ENCODE measurements around the gene ITIH1. TPM values are rescaled to one million over a fixed set of nuclear protein-coding genes. Genes with fewer than 3 reads are reported as not detected.
"Not testable (repeated sequence)": the region's sequence is repeated elsewhere in the genome, so short reads cannot be mapped to it uniquely, and the experiment has no call there.

The ITIH1 gene
- total RNA-seq (under 1 TPM; 0.11 to 0.34 TPM), polyA plus RNA-seq (under 1 TPM; 0.35 to 0.50 TPM)
- long read RNA-seq, donor 1: 0 reads
- long read RNA-seq, donor 2: 0 reads
- long read RNA-seq, donor 3: 0 reads
- long read RNA-seq, donor 4: 0 reads
- long read RNA-seq, donor 5: 0 reads

GRCh38 chr3:52777127-52777958 lies at the start of gene ITIH1:
TSS of gene ITIH1 (plus strand) at chr3:52777599. CDS start at chr3:52777616, 17 bp downstream.
- H3K9ac ChIP-seq (ENCODE audit: insufficient read depth in 1 of 2, low read length in 2 of 2): no peak within 1 kb of the TSS
- no peaks in the 10 kb centered on the region for H3K36me3 ChIP-seq (ENCODE audit: control insufficient read depth in 4 of 4, insufficient read depth in 4 of 4, low read length in 4 of 4)
- no peak for TF ChIP-seq CTCF (IDR thresholded peaks at IDR 0.05; ENCODE audit: control extremely low read depth, extremely low read depth)
- WGBS, 2 donors: 89 to 91% methylated on average over 12 of the region's 12 CpGs
- H3K27me3 ChIP-seq (ENCODE audit: control insufficient read depth in 3 of 3, insufficient read depth in 3 of 3, low read length in 2 of 3): peaks cover 0 to 3% (median 0%) of the 10 kb centered on the region in 3 donors
- no peak within 1 kb of the TSS for H3K27ac ChIP-seq (ENCODE audit: low read depth in 1 of 2, low read length in 1 of 2)
- no peak for ATAC-seq (ENCODE audit: insufficient read depth, low FRiP score)
- no peak within 1 kb of the TSS for H3K4me3 ChIP-seq
- DNase-seq: no peak
- no peaks in the 10 kb centered on the region for H3K4me1 ChIP-seq (ENCODE audit: control insufficient read depth in 5 of 5, insufficient read depth in 5 of 5, low read length in 5 of 5)
- peaks cover 0 to 2% (median 0%) of the 10 kb centered on the region in 4 donors for H3K9me3 ChIP-seq (ENCODE audit: control insufficient read depth in 4 of 4, insufficient read depth in 3 of 4, low read length in 3 of 4)

GRCh38 chr3:52728753-52729152 lies 48.6 kb upstream of the ITIH1 start:
- H3K36me3 ChIP-seq (ENCODE audit: control insufficient read depth in 4 of 4, insufficient read depth in 4 of 4, low read length in 4 of 4): peaks cover 16 to 27% (median 19%) of the 10 kb centered on the region in 4 donors
- H3K27me3 ChIP-seq (ENCODE audit: control insufficient read depth in 3 of 3, insufficient read depth in 3 of 3, low read length in 2 of 3); H3K4me1 ChIP-seq (ENCODE audit: control insufficient read depth in 5 of 5, insufficient read depth in 5 of 5, low read length in 5 of 5); H3K27ac ChIP-seq (ENCODE audit: low read depth in 1 of 2, low read length in 1 of 2); DNase-seq; H3K9me3 ChIP-seq (ENCODE audit: control insufficient read depth in 4 of 4, insufficient read depth in 3 of 4, low read length in 3 of 4); H3K4me3 ChIP-seq; H3K9ac ChIP-seq (ENCODE audit: insufficient read depth in 1 of 2, low read length in 2 of 2); ATAC-seq (ENCODE audit: insufficient read depth, low FRiP score): not testable (repeated sequence)
- 53 to 87% methylated on average over 3 of the region's 3 CpGs for WGBS, 2 donors

- Histone ChIP-seq H3K4me1 (ENCODE audit: control insufficient read depth in 5 of 5, insufficient read depth in 5 of 5, low read length in 5 of 5) (no peaks in the 10 kb centered on the region), H3K27ac (ENCODE audit: low read depth in 1 of 2, low read length in 1 of 2) (no peak overlapping the region), H3K9me3 (ENCODE audit: control insufficient read depth in 4 of 4, insufficient read depth in 3 of 4, low read length in 3 of 4) (peaks cover 0 to 4% (median under 1%) of the 10 kb centered on the region in 4 donors), H3K36me3 (ENCODE audit: control insufficient read depth in 4 of 4, insufficient read depth in 4 of 4, low read length in 4 of 4) (peaks cover 20 to 29% (median 20%) of the 10 kb centered on the region in 4 donors), H3K27me3 (ENCODE audit: control insufficient read depth in 3 of 3, insufficient read depth in 3 of 3, low read length in 2 of 3) (no peaks in the 10 kb centered on the region), H3K9ac (ENCODE audit: insufficient read depth in 1 of 2, low read length in 2 of 2) (no peak overlapping the region), H3K4me3 (no peak overlapping the region)
- TF ChIP-seq CTCF (IDR thresholded peaks at IDR 0.05; ENCODE audit: control extremely low read depth, extremely low read depth): no peak
- no peak for ATAC-seq (ENCODE audit: insufficient read depth, low FRiP score)
- DNase-seq: peak in 1 of 3 donors; percentile 7
Measured at GRCh38 chr3:52730681-52731080, 46.7 kb upstream of the ITIH1 start.

- no peak for TF ChIP-seq CTCF (IDR thresholded peaks at IDR 0.05; ENCODE audit: control extremely low read depth, extremely low read depth)
- Histone ChIP-seq H3K9ac (ENCODE audit: insufficient read depth in 1 of 2, low read length in 2 of 2) (no peak overlapping the region), H3K4me3 (no peak overlapping the region), H3K4me1 (ENCODE audit: control insufficient read depth in 5 of 5, insufficient read depth in 5 of 5, low read length in 5 of 5) (no peaks in the 10 kb centered on the region), H3K36me3 (ENCODE audit: control insufficient read depth in 4 of 4, insufficient read depth in 4 of 4, low read length in 4 of 4) (peaks cover 20 to 29% (median 22%) of the 10 kb centered on the region in 4 donors), H3K9me3 (ENCODE audit: control insufficient read depth in 4 of 4, insufficient read depth in 3 of 4, low read length in 3 of 4) (peaks cover 0 to 4% (median under 1%) of the 10 kb centered on the region in 4 donors), H3K27ac (ENCODE audit: low read depth in 1 of 2, low read length in 1 of 2) (no peak overlapping the region), H3K27me3 (ENCODE audit: control insufficient read depth in 3 of 3, insufficient read depth in 3 of 3, low read length in 2 of 3) (no peaks in the 10 kb centered on the region)
- ATAC-seq (ENCODE audit: insufficient read depth, low FRiP score): no peak
- WGBS, 2 donors: 83 to 96% methylated on average over 14 of the region's 14 CpGs
- DNase-seq: no peak
Measured at GRCh38 chr3:52731590-52731989, 45.8 kb upstream of the ITIH1 start.
